GM12878 (cell line): ENCODE results near the gene CUL1. TPM values are rescaled to one million over a fixed set of nuclear protein-coding genes. Genes with fewer than 3 reads are reported as not detected.

Experiments used
- ATAC-seq: fragments of 200-7000 bp; cut with Tn5 transposase; 3 replicates; pipeline ENCODE4 v1.9.1; 2020; ENCODE audit warnings: mild to moderate bottlenecking, moderate library complexity
- BruUV-seq: library from RNA; stranded (reverse); fragments of 400-500 nt; replicated peaks from 2 replicates; lab custom pipeline; 2021; lab: Mats Ljungman, UMichigan
- CTCF ChIA-PET: fragments of 300-600 bp; sonication (Branson Sonifier 250); formaldehyde crosslinking; extraction: SDS; loops from one replicate; lab custom pipeline; 2021; ENCODE audit warnings: inconsistent platforms; lab: Yijun Ruan, JAX
- POLR2A ChIA-PET: fragments of 350-600 bp; formaldehyde crosslinking; extraction: SDS; loops from one replicate; lab custom pipeline; 2021; ENCODE audit warnings: inconsistent platforms; lab: Charles Lee
- RAD21 ChIA-PET: fragments of 300-600 bp; sonication (Branson Sonifier 250); formaldehyde crosslinking; loops from one replicate; lab custom pipeline; 2023; ENCODE audit warnings: antibody characterized with exemption; ENCODE audit not compliant: unreplicated experiment; lab: Charles Lee
- SMC1A ChIA-PET: fragments of 300-600 bp; sonication (Branson Sonifier 250); formaldehyde crosslinking; loops from one replicate; lab custom pipeline; 2023; ENCODE audit not compliant: unreplicated experiment, uncharacterized antibody; lab: Charles Lee
- DNase-seq: peaks from one replicate; pipeline ENCODE4 v3.0.0-alpha.2; 2011; ENCODE audit warnings: low read depth, low spot score
- FAIRE-seq: peaks from 3 replicates; lab custom pipeline; 2011; peaks lifted over from hg19 to GRCh38; lab: Jason Lieb, UNC
- H2AFZ ChIP-seq: 2 replicates; pipeline ENCODE4 v1.6.0; 2011; ENCODE audit warnings: low read depth, low read length, control low read depth; ENCODE audit not compliant: control insufficient read depth
- H3K27ac ChIP-seq: 2 replicates; pipeline ENCODE4 v1.5.1; 2011; ENCODE audit warnings: control low read depth; ENCODE audit not compliant: control insufficient read depth, insufficient read depth
- H3K27me3 ChIP-seq, 2 experiments: replicated peaks in 1 of 2; 2 replicates each; pipeline versions ENCODE4 v1.6.0 to v1.6.1; 2011; ENCODE audit warnings: low read length in 1 of 2; ENCODE audit not compliant: control insufficient read depth in 2 of 2, insufficient read depth in 2 of 2
- H3K36me3 ChIP-seq, 2 experiments: 2 replicates each; pipeline ENCODE4 v1.5.1; 2011; ENCODE audit warnings: low read length in 1 of 2; ENCODE audit not compliant: control insufficient read depth in 2 of 2, insufficient read depth in 2 of 2
- H3K4me1 ChIP-seq: 2 replicates; pipeline ENCODE4 v1.6.1; 2011; ENCODE audit warnings: mild to moderate bottlenecking, low read length, moderate library complexity, mixed read lengths; ENCODE audit not compliant: control insufficient read depth, insufficient read depth
- H3K4me2 ChIP-seq: 2 replicates; pipeline ENCODE4 v1.6.0; 2011; ENCODE audit warnings: control low read depth; ENCODE audit not compliant: control insufficient read depth, insufficient read depth
- H3K4me3 ChIP-seq: fragments of 200-600 bp; sonication (generic); 2 replicates; pipeline ENCODE4 v1.5.1; 2016
- H3K79me2 ChIP-seq: 2 replicates; pipeline ENCODE4 v1.6.0; 2011; ENCODE audit warnings: low read length; ENCODE audit not compliant: control insufficient read depth, insufficient read depth
- H3K9ac ChIP-seq: 2 replicates; pipeline ENCODE4 v1.8.0; 2011; ENCODE audit warnings: low read length, control low read depth, mixed read lengths; ENCODE audit not compliant: control insufficient read depth, insufficient read depth
- H3K9me3 ChIP-seq: replicated peaks from 3 replicates; pipeline ENCODE4 v1.5.1; 2011; ENCODE audit warnings: mild to moderate bottlenecking, low read length; ENCODE audit not compliant: control insufficient read depth, insufficient read depth
- H4K20me1 ChIP-seq: 2 replicates; pipeline ENCODE4 v1.6.0; 2011; ENCODE audit not compliant: control insufficient read depth, insufficient read depth
- BHLHE40 ChIP-seq, 2 experiments: fragments of 450-650 bp in 1 of 2; IDR thresholded peaks; 2 replicates each; pipeline ENCODE4 v1.6.1; 2011 to 2017; ENCODE audit warnings: low read depth in 2 of 2, borderline replicate concordance in 1 of 2, improper control_type of control experiment in 1 of 2, low read length in 1 of 2, mild to moderate bottlenecking in 1 of 2
- CHD2 ChIP-seq: IDR thresholded peaks from 2 replicates; pipeline ENCODE4 v1.6.1; 2011; ENCODE audit warnings: low read depth, low read length, improper control_type of control experiment, borderline replicate concordance
- DPF2 ChIP-seq: fragments of 450-650 bp; IDR thresholded peaks from 2 replicates; pipeline ENCODE4 v1.6.1; 2017; ENCODE audit warnings: mild to moderate bottlenecking
- EGR1 ChIP-seq, 2 experiments: IDR thresholded peaks; 1 replicate in 1 of 2; 2 replicates in 1 of 2; pipeline ENCODE4 v1.6.1; 2011 to 2012; ENCODE audit warnings: low read depth in 2 of 2, low read length in 2 of 2, borderline replicate concordance in 1 of 2, mild to moderate bottlenecking in 1 of 2, moderate library complexity in 1 of 2
- IRF4 ChIP-seq: IDR thresholded peaks from 2 replicates; pipeline ENCODE4 v1.6.1; 2011; ENCODE audit warnings: low read depth, low read length
- MTA2 ChIP-seq: fragments of 450-650 bp; IDR thresholded peaks from 2 replicates; pipeline ENCODE4 v1.6.1; 2016; ENCODE audit warnings: low read depth, mild to moderate bottlenecking, moderate library complexity
- MYC ChIP-seq: IDR thresholded peaks from 2 replicates; pipeline ENCODE4 v1.6.1; 2011; ENCODE audit warnings: mild to moderate bottlenecking, low read length, moderate library complexity, inconsistent platforms; ENCODE audit not compliant: insufficient read depth, insufficient replicate concordance, insufficient read length, severe bottlenecking
- NFYB ChIP-seq: IDR thresholded peaks from 2 replicates; pipeline ENCODE4 v1.6.1; 2011; ENCODE audit warnings: low read depth, mild to moderate bottlenecking, low read length, improper control_type of control experiment, moderate library complexity; ENCODE audit not compliant: insufficient read depth
- NR2F1 ChIP-seq: fragments of 450-650 bp; conservative IDR thresholded peaks from 2 replicates; pipeline ENCODE4 v1.6.1; 2017; ENCODE audit warnings: mild to moderate bottlenecking
- whole genome bisulfite sequencing: methylation state at CpG from one replicate; pipeline ENCODE4 v1.1.6; 2016; ENCODE audit warnings: low lambda C conversion rate; ENCODE audit not compliant: insufficient replicate concordance, insufficient coverage; ENCODE audit errors: missing lambda C conversion rate; 5-methylcytosine and 5-hydroxymethylcytosine counted together
- in situ Hi-C: fragments of 300-500 bp; cut with MboI; formaldehyde crosslinking; loops from 9 replicates; pipeline ENCODE4 v1.14.3; 2018; ENCODE audit warnings: mixed read lengths
- intact Hi-C: fragments of 100-400 bp; cut with micrococcal nuclease; formaldehyde crosslinking; loops from one replicate; pipeline ENCODE4 v1.14.2; 2022; ENCODE audit not compliant: unreplicated experiment
- polyA plus RNA-seq, 11 experiments: library from polyadenylated mRNA; depleted of rRNA in 4 of 11; unstranded in 6 of 11; stranded (reverse) in 5 of 11; fragments of >200 nt; fragmentation: Nextera tagmentation in 4 of 11; fragmentation: Illumina TruSeq in 1 of 11; extraction: Ambion mirVana in 4 of 11; extraction: Trizol in 1 of 11; gene quantifications; 1 replicate in 1 of 11; 2 replicates in 10 of 11; pipeline versions ENCODE4 v1.2.1 to v1.2.3, GENCODE V29; 2011 to 2016; ENCODE audit warnings: inconsistent platforms in 2 of 11, missing spikeins in 2 of 11, low read depth in 1 of 11
- total RNA-seq, 4 experiments: library from RNA; depleted of rRNA in 3 of 4; stranded (reverse); fragments of >200 nt in 3 of 4; fragmentation: Illumina TruSeq in 1 of 4; extraction: Trizol in 1 of 4; gene quantifications; 2 replicates each; pipeline versions ENCODE4 v1.2.1 to v1.2.3, GENCODE V29; 2013 to 2021
- TF ChIP-seq, protein P1 (sequence below): fragments of 450-650 bp; IDR thresholded peaks from 2 replicates; pipeline ENCODE4 v1.6.1; 2016; ENCODE audit warnings: mild to moderate bottlenecking
- TF ChIP-seq, protein P2 (sequence below): fragments of 450-650 bp; formaldehyde crosslinking; IDR thresholded peaks from 2 replicates; pipeline ENCODE4 v1.4.0; 2020; ENCODE audit warnings: mild to moderate bottlenecking, moderate library complexity
- TF ChIP-seq, protein P3 (sequence below): fragments of 450-650 bp; IDR thresholded peaks from 2 replicates; pipeline ENCODE4 v1.6.1; 2017; ENCODE audit warnings: mild to moderate bottlenecking
- TF ChIP-seq, protein P4 (sequence below): IDR thresholded peaks from 2 replicates; pipeline ENCODE4 v1.6.1; 2011; ENCODE audit warnings: low read depth, mild to moderate bottlenecking, low read length, moderate library complexity, borderline replicate concordance; ENCODE audit errors: extremely low read depth

The CUL1 gene
- total and polyA plus RNA-seq, 10 of the 15 experiments (the other 5 are each of a cell fraction or from before 2014, with no cell fraction given), result 13.3 to 63.9 (median 45.9) TPM

DNA sequence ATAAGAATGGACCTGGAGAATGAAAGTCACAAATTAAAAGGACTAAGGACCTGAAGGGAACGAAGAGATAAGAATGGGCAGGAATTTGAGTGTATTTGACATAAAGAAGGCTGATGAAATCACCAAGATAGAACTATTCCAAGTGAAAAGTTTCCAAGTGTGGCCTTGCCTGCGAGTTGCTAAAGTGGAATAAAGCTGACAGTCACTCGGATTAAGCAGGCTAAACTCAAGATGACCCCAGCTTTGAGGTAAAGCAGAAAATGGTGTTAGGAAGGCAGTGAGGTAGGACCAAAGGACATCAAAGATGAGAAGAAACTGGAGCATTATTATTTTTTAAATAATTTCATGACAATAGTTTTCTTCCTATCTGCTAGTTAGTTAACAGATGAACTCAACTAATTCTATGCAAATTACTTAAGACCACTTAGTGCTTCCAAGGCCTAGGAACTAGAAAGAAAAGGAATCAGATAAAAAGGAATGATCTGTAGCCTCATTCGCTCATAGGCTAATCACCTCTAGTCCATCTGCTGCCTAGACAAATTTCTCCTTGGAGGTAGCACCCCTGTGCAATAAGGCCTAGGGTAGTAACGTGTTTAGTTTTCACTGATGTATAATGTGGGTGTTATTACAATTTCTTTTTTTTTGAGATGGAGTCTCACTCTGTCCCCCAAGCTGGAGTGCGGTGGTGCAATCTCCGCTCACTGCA is 150.8 kb downstream of the CUL1 start:
- Histone ChIP-seq H4K20me1 (no peaks in the 10 kb centered on the region), H3K27ac (no peak overlapping the region), H3K9me3 (no peaks in the 10 kb centered on the region), H3K9ac (no peak overlapping the region), H3K27me3 (no peaks in the 10 kb centered on the region), H3K4me2 (no peak overlapping the region), H3K36me3 (no peaks in the 10 kb centered on the region), H2AFZ (no peak overlapping the region), H3K79me2 (peaks cover 68% of the 10 kb centered on the region), H3K4me1 (no peaks in the 10 kb centered on the region), H3K4me3 (no peak overlapping the region)
- BruUV-seq, result no TSS peak
- WGBS, result 70% methylated on average over 7 of the region's 7 CpGs
- CTCF ChIA-PET, result no interaction called here
- ATAC-seq, result no peak
- POLR2A ChIA-PET, result no interaction called here
- intact Hi-C loops (no loop called here), in situ Hi-C loops (no loop called here)
- DNase-seq, result no peak
- no peak for FAIRE-seq
- SMC1A ChIA-PET, result interaction anchor here (2.0 kb wide), 1 partner anchor 10 kb away, joined by 4 read pairs; no protein-coding TSS in a partner anchor
- RAD21 ChIA-PET, result no interaction called here
- TF ChIP-seq MYC (no peak), EGR1 (IDR thresholded peaks at IDR 0.05; ENCODE audit: borderline replicate concordance in 1 of 2, low read depth in 2 of 2, low read length in 2 of 2) (no peak), IRF4 (no peak), MTA2 (no peak), BHLHE40 (IDR thresholded peaks at IDR 0.05; ENCODE audit: borderline replicate concordance in 1 of 2, low read depth in 2 of 2, low read length in 1 of 2) (no peak), NFYB (no peak), CHD2 (no peak), NR2F1 (no peak), DPF2 (no peak)
- TF ChIP-seq, protein P1, sequence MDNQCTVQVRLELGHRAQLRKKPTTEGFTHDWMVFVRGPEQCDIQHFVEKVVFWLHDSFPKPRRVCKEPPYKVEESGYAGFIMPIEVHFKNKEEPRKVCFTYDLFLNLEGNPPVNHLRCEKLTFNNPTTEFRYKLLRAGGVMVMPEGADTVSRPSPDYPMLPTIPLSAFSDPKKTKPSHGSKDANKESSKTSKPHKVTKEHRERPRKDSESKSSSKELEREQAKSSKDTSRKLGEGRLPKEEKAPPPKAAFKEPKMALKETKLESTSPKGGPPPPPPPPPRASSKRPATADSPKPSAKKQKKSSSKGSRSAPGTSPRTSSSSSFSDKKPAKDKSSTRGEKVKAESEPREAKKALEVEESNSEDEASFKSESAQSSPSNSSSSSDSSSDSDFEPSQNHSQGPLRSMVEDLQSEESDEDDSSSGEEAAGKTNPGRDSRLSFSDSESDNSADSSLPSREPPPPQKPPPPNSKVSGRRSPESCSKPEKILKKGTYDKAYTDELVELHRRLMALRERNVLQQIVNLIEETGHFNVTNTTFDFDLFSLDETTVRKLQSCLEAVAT, result no peak
- TF ChIP-seq, protein P2, sequence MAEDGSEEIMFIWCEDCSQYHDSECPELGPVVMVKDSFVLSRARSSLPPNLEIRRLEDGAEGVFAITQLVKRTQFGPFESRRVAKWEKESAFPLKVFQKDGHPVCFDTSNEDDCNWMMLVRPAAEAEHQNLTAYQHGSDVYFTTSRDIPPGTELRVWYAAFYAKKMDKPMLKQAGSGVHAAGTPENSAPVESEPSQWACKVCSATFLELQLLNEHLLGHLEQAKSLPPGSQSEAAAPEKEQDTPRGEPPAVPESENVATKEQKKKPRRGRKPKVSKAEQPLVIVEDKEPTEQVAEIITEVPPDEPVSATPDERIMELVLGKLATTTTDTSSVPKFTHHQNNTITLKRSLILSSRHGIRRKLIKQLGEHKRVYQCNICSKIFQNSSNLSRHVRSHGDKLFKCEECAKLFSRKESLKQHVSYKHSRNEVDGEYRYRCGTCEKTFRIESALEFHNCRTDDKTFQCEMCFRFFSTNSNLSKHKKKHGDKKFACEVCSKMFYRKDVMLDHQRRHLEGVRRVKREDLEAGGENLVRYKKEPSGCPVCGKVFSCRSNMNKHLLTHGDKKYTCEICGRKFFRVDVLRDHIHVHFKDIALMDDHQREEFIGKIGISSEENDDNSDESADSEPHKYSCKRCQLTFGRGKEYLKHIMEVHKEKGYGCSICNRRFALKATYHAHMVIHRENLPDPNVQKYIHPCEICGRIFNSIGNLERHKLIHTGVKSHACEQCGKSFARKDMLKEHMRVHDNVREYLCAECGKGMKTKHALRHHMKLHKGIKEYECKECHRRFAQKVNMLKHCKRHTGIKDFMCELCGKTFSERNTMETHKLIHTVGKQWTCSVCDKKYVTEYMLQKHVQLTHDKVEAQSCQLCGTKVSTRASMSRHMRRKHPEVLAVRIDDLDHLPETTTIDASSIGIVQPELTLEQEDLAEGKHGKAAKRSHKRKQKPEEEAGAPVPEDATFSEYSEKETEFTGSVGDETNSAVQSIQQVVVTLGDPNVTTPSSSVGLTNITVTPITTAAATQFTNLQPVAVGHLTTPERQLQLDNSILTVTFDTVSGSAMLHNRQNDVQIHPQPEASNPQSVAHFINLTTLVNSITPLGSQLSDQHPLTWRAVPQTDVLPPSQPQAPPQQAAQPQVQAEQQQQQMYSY (CRISPR knock-in tag), result no peak
- TF ChIP-seq, protein P3, sequence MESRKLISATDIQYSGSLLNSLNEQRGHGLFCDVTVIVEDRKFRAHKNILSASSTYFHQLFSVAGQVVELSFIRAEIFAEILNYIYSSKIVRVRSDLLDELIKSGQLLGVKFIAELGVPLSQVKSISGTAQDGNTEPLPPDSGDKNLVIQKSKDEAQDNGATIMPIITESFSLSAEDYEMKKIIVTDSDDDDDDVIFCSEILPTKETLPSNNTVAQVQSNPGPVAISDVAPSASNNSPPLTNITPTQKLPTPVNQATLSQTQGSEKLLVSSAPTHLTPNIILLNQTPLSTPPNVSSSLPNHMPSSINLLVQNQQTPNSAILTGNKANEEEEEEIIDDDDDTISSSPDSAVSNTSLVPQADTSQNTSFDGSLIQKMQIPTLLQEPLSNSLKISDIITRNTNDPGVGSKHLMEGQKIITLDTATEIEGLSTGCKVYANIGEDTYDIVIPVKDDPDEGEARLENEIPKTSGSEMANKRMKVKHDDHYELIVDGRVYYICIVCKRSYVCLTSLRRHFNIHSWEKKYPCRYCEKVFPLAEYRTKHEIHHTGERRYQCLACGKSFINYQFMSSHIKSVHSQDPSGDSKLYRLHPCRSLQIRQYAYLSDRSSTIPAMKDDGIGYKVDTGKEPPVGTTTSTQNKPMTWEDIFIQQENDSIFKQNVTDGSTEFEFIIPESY, result no peak
- TF ChIP-seq, protein P4, sequence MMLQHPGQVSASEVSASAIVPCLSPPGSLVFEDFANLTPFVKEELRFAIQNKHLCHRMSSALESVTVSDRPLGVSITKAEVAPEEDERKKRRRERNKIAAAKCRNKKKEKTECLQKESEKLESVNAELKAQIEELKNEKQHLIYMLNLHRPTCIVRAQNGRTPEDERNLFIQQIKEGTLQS, result no peak
